ENCODE data around the gene FNDC1.

- TF ChIP-seq, protein P1, sequence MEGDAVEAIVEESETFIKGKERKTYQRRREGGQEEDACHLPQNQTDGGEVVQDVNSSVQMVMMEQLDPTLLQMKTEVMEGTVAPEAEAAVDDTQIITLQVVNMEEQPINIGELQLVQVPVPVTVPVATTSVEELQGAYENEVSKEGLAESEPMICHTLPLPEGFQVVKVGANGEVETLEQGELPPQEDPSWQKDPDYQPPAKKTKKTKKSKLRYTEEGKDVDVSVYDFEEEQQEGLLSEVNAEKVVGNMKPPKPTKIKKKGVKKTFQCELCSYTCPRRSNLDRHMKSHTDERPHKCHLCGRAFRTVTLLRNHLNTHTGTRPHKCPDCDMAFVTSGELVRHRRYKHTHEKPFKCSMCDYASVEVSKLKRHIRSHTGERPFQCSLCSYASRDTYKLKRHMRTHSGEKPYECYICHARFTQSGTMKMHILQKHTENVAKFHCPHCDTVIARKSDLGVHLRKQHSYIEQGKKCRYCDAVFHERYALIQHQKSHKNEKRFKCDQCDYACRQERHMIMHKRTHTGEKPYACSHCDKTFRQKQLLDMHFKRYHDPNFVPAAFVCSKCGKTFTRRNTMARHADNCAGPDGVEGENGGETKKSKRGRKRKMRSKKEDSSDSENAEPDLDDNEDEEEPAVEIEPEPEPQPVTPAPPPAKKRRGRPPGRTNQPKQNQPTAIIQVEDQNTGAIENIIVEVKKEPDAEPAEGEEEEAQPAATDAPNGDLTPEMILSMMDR (IDR thresholded peaks at IDR 0.05), result no peak
- no peak for TF ChIP-seq EZH2phosphoT487 (IDR thresholded peaks at IDR 0.05)
- no peak for TF ChIP-seq EZH2 (IDR thresholded peaks at IDR 0.05)
Measured at GRCh38 chr6:159180001-159180400, 10.8 kb downstream of the FNDC1 start.

All from neural progenitor cell (in vitro differentiated cells).